CD14-positive monocyte (primary cell): ENCODE measurements around the gene RAPGEF6. TPM values are rescaled to one million over a fixed set of nuclear protein-coding genes. Genes with fewer than 3 reads are reported as not detected.

Experiments used
- DNase-seq, 3 donors: peaks; one replicate each; pipeline ENCODE4 v3.0.0-alpha.2; 2011 to 2022
- H2AFZ ChIP-seq: 2 replicates; pipeline ENCODE4 v1.6.0; 2012; ENCODE audit warnings: mild to moderate bottlenecking, low read depth, low read length, inconsistent platforms; ENCODE audit not compliant: insufficient read depth, poor library complexity, severe bottlenecking
- H3K27ac ChIP-seq, 2 donors: 1 replicate in 1 of 2; 2 replicates in 1 of 2; pipeline ENCODE4 v1.5.1; 2012 to 2013; ENCODE audit warnings: low read length in 2 of 2, control low read depth in 1 of 2, inconsistent platforms in 1 of 2, low read depth in 1 of 2, mild to moderate bottlenecking in 1 of 2
- H3K27me3 ChIP-seq, 2 donors: one replicate each; pipeline versions ENCODE4 v1.6.0 to v1.6.1; 2011 to 2013; ENCODE audit warnings: low read length in 2 of 2; ENCODE audit not compliant: control insufficient read depth in 2 of 2, insufficient read depth in 2 of 2
- H3K36me3 ChIP-seq, 2 donors: replicated peaks in 1 of 2; 1 replicate in 1 of 2; 2 replicates in 1 of 2; pipeline versions ENCODE4 v1.5.1 to v1.6.1; 2012 to 2013; ENCODE audit warnings: low read length in 2 of 2, control low read depth in 1 of 2, inconsistent platforms in 1 of 2, mild to moderate bottlenecking in 1 of 2; ENCODE audit not compliant: insufficient read depth in 2 of 2, control insufficient read depth in 1 of 2
- H3K4me1 ChIP-seq, 2 donors: 1 replicate in 1 of 2; 2 replicates in 1 of 2; pipeline versions ENCODE4 v1.5.1 to v1.6.1; 2012 to 2013; ENCODE audit warnings: low read length in 2 of 2, control low read depth in 1 of 2, inconsistent platforms in 1 of 2, mild to moderate bottlenecking in 1 of 2, moderate library complexity in 1 of 2; ENCODE audit not compliant: insufficient read depth in 2 of 2, control insufficient read depth in 1 of 2
- H3K4me2 ChIP-seq: replicated peaks from 2 replicates; pipeline ENCODE3; 2012; ENCODE audit warnings: low read length, moderate library complexity, mild to moderate bottlenecking; ENCODE audit not compliant: poor library complexity, severe bottlenecking; ENCODE audit errors: extremely low read depth
- H3K4me3 ChIP-seq, 3 experiments: fragments of 200-600 bp in 1 of 3; sonication (generic) in 1 of 3; replicated peaks in 1 of 3; 1 replicate in 2 of 3; 2 replicates in 1 of 3; pipeline ENCODE4 v1.5.1; 2011 to 2013; ENCODE audit warnings: low read length in 3 of 3, mild to moderate bottlenecking in 3 of 3, control low read depth in 2 of 3, low read depth in 2 of 3, inconsistent platforms in 1 of 3, moderate library complexity in 1 of 3
- H3K79me2 ChIP-seq: 2 replicates; pipeline ENCODE4 v1.6.0; 2012; ENCODE audit warnings: mild to moderate bottlenecking, control low read depth, inconsistent platforms, low read length, moderate library complexity; ENCODE audit not compliant: insufficient read depth
- H3K9ac ChIP-seq: 2 replicates; pipeline ENCODE4 v1.6.0; 2017; ENCODE audit warnings: low read length, mild to moderate bottlenecking; ENCODE audit not compliant: insufficient read depth, poor library complexity, severe bottlenecking
- H3K9me3 ChIP-seq, 2 donors: replicated peaks in 1 of 2; 1 replicate in 1 of 2; 2 replicates in 1 of 2; pipeline versions ENCODE4 v1.5.1 to v1.6.1; 2012 to 2013; ENCODE audit warnings: low read length in 2 of 2, control low read depth in 1 of 2; ENCODE audit not compliant: control insufficient read depth in 1 of 2, insufficient read depth in 1 of 2
- H4K20me1 ChIP-seq: 2 replicates; pipeline ENCODE4 v1.6.0; 2012; ENCODE audit warnings: mild to moderate bottlenecking, low read length, control low read depth, moderate library complexity; ENCODE audit not compliant: insufficient read depth
- H3K27ac Mint-ChIP-seq, 7 donors: one replicate each; pipeline ENCODE4 v1.8.0; 2020; ENCODE audit warnings: mild to moderate bottlenecking in 7 of 7, mixed read lengths in 7 of 7, moderate library complexity in 6 of 7, inconsistent platforms in 2 of 7
- H3K27me3 Mint-ChIP-seq, 3 donors: one replicate each; pipeline ENCODE4 v1.8.0; 2021 to 2022; ENCODE audit warnings: low read depth in 3 of 3, mild to moderate bottlenecking in 3 of 3, mixed read lengths in 3 of 3, moderate library complexity in 3 of 3, inconsistent platforms in 1 of 3
- H3K36me3 Mint-ChIP-seq, 2 donors: one replicate each; pipeline ENCODE4 v1.8.0; 2020; ENCODE audit warnings: mixed read lengths in 2 of 2, inconsistent platforms in 1 of 2, mild to moderate bottlenecking in 1 of 2
- H3K4me1 Mint-ChIP-seq: one replicate; pipeline ENCODE4 v1.8.0; 2020; ENCODE audit warnings: mild to moderate bottlenecking, mixed read lengths
- H3K4me3 Mint-ChIP-seq, 2 donors: one replicate each; pipeline ENCODE4 v1.8.0; 2020; ENCODE audit warnings: mild to moderate bottlenecking in 2 of 2, mixed read lengths in 2 of 2, moderate library complexity in 1 of 2
- H3K9me3 Mint-ChIP-seq, 7 donors: one replicate each; pipeline ENCODE4 v1.8.0; 2020 to 2022; ENCODE audit warnings: mixed read lengths in 7 of 7, mild to moderate bottlenecking in 6 of 7, moderate library complexity in 6 of 7, inconsistent platforms in 2 of 7
- CTCF ChIP-seq: fragments of 200-600 bp; IDR thresholded peaks from one replicate; pipeline ENCODE4 v1.8.0; 2022; ENCODE audit warnings: antibody characterized with exemption, mild to moderate bottlenecking
- WGBS: methylation state at CpG from one replicate; pipeline ENCODE4 v1.1.5; 2013; ENCODE audit warnings: missing lambda C conversion rate; ENCODE audit not compliant: insufficient coverage; 5-methylcytosine and 5-hydroxymethylcytosine counted together
- intact Hi-C, 2 donors: fragments of 100-400 bp; cut with micrococcal nuclease; formaldehyde crosslinking; loops; one replicate each; pipeline versions ENCODE4 v1.15.0 to v1.15.1; 2023
- polyA plus RNA-seq, 3 donors: library from polyadenylated mRNA; depleted of rRNA in 1 of 3; unstranded in 2 of 3; stranded (reverse) in 1 of 3; fragments of 300-500 nt in 2 of 3; fragments of >200 nt in 1 of 3; fragmentation: Illumina TruSeq in 2 of 3; gene quantifications; 1 replicate in 2 of 3; 2 replicates in 1 of 3; pipeline ENCODE4 v1.2.3, GENCODE V29; 2012 to 2021

RAPGEF6 gene
- polyA plus RNA-seq, 3 donors, result 2.9 to 4.8 (median 4.8) TPM

GRCh38 chr5:131684595-131684994, 49.6 kb upstream of the RAPGEF6 start:
- Mint-ChIP-seq H3K4me1 (peaks cover 15% of the 10 kb centered on the region), H3K9me3 (no peaks in the 10 kb centered on the region), H3K27me3 (no peaks in the 10 kb centered on the region), H3K36me3 (peaks cover 41 to 50% of the 10 kb centered on the region in 2 donors), H3K4me3 (no peak overlapping the region), H3K27ac (no peak overlapping the region)
- H3K9me3 ChIP-seq, result no peaks in the 10 kb centered on the region
- peaks cover 20 to 48% of the 10 kb centered on the region in 2 donors for H3K36me3 ChIP-seq
- H4K20me1 ChIP-seq, result no peaks in the 10 kb centered on the region
- H3K79me2 ChIP-seq, result peaks cover 5% of the 10 kb centered on the region
- H3K4me2 ChIP-seq, result no peak overlapping the region
- TF ChIP-seq CTCF, result no peak
- DNase-seq, result no peak
- H3K4me1 ChIP-seq, result peaks cover 10 to 16% of the 10 kb centered on the region in 2 donors
- H3K4me3 ChIP-seq, result no peak overlapping the region
- H2AFZ ChIP-seq, result no peak overlapping the region
- H3K27me3 ChIP-seq, result no peaks in the 10 kb centered on the region
- H3K27ac ChIP-seq, result no peak overlapping the region
- intact Hi-C loops, result no loop called here
- H3K9ac ChIP-seq, result no peak overlapping the region

GRCh38 chr5:131684051-131684450, 49.0 kb upstream of the RAPGEF6 start:
- H3K27ac Mint-ChIP-seq, result no peak overlapping the region
- no peak overlapping the region for H3K4me2 ChIP-seq

More at GRCh38 chr5:131684051-131684450, 49.0 kb upstream of the RAPGEF6 start:
- Histone ChIP-seq H3K4me1 (peaks cover 10 to 21% of the 10 kb centered on the region in 2 donors), H3K36me3 (peaks cover 20 to 48% of the 10 kb centered on the region in 2 donors), H3K9ac (no peak overlapping the region), H3K27me3 (no peaks in the 10 kb centered on the region), H3K9me3 (no peaks in the 10 kb centered on the region), H2AFZ (no peak overlapping the region), H3K27ac (peak overlapping the region in 1 of 2 donors; percentile 9), H3K4me3 (no peak overlapping the region), H3K79me2 (peaks cover 5% of the 10 kb centered on the region), H4K20me1 (no peaks in the 10 kb centered on the region)
- intact Hi-C loops, result no loop called here
- no peaks in the 10 kb centered on the region for H3K9me3 Mint-ChIP-seq
- no peak for DNase-seq
- no peak overlapping the region for H3K4me3 Mint-ChIP-seq
- H3K36me3 Mint-ChIP-seq, result peaks cover 41 to 47% of the 10 kb centered on the region in 2 donors
- no CpG with 5 or more reads among the region's 1 CpG for WGBS
- H3K4me1 Mint-ChIP-seq, result peaks cover 20% of the 10 kb centered on the region
- no peak for TF ChIP-seq CTCF
- no peaks in the 10 kb centered on the region for H3K27me3 Mint-ChIP-seq
